Neural cell (in vitro differentiated cells): Measurements from ENCODE around the gene GEMIN4. TPM values are rescaled to one million over a fixed set of nuclear protein-coding genes. Genes with fewer than 3 reads are reported as not detected.
A peak's percentile ranks its signal among the peaks of the same experiment; 100 is the strongest.
"Not testable (repeated sequence)": the region's sequence is repeated elsewhere in the genome, so short reads cannot be mapped to it uniquely, and the experiment has no call there.

Source experiments
- H2AFZ ChIP-seq: fragments of 200-600, 300-800 bp; sonication (generic), shearing (Covaris generic); 2 replicates; pipeline ENCODE4 v1.6.0; 2014; ENCODE audit warnings: low read depth, mild to moderate bottlenecking, antibody characterized with exemption, low read length, moderate library complexity
- H3F3A ChIP-seq: fragments of 200-600 bp; shearing (Covaris generic); 2 replicates; pipeline ENCODE4 v1.6.1; 2016; ENCODE audit warnings: mild to moderate bottlenecking, moderate library complexity, mixed read lengths, antibody characterized with exemption, low read length; ENCODE audit not compliant: insufficient read depth, poor library complexity, severe bottlenecking
- H3K27ac ChIP-seq: fragments of 200-600, 300-800 bp; sonication (generic), shearing (Covaris generic); 2 replicates; pipeline ENCODE4 v1.5.1; 2014; ENCODE audit warnings: mild to moderate bottlenecking, low read length, moderate library complexity
- H3K27me3 ChIP-seq: fragments of 300-800, 200-600 bp; sonication (generic), shearing (Covaris generic); 2 replicates; pipeline ENCODE4 v1.6.0; 2014; ENCODE audit warnings: mild to moderate bottlenecking, low read depth, low read length, moderate library complexity; ENCODE audit not compliant: insufficient read depth
- H3K36me3 ChIP-seq: fragments of 300-800, 200-600 bp; sonication (generic), shearing (Covaris generic); 2 replicates; pipeline ENCODE4 v1.5.1; 2014; ENCODE audit warnings: mild to moderate bottlenecking, antibody characterized with exemption, low read length, moderate library complexity; ENCODE audit not compliant: insufficient read depth
- H3K4me2 ChIP-seq: fragments of 300-800, 200-600 bp; sonication (generic), shearing (Covaris generic); 2 replicates; pipeline ENCODE4 v1.6.0; 2014; ENCODE audit warnings: mild to moderate bottlenecking, low read length
- H3K4me3 ChIP-seq: fragments of 300-800, 200-600 bp; sonication (generic), shearing (Covaris generic); 2 replicates; pipeline ENCODE4 v1.5.1; 2014; ENCODE audit warnings: mild to moderate bottlenecking, low read length, moderate library complexity
- H3K79me2 ChIP-seq: fragments of 200-600 bp; shearing (Covaris generic); replicated peaks from 2 replicates; pipeline ENCODE4 v1.6.0; 2014; ENCODE audit warnings: mild to moderate bottlenecking, low read length, moderate library complexity; ENCODE audit not compliant: insufficient read depth
- H3K9ac ChIP-seq: fragments of 300-800, 200-600 bp; sonication (generic), shearing (Covaris generic); 2 replicates; pipeline ENCODE4 v1.6.1; 2016; ENCODE audit warnings: mild to moderate bottlenecking, low read length, mixed read lengths
- H3K9me2 ChIP-seq: fragments of 200-600 bp; shearing (Covaris generic); 2 replicates; pipeline ENCODE4 v1.6.1; 2016; ENCODE audit warnings: mild to moderate bottlenecking, low read length, mixed read lengths; ENCODE audit not compliant: insufficient read depth
- H3K9me3 ChIP-seq: fragments of 200-600, 300-800 bp; sonication (generic), shearing (Covaris generic); 2 replicates; pipeline ENCODE4 v1.6.1; 2016; ENCODE audit warnings: mild to moderate bottlenecking, mixed run types, low read length, moderate library complexity, mixed read lengths
- H4K20me1 ChIP-seq: fragments of 200-600 bp; shearing (Covaris generic); 2 replicates; pipeline ENCODE4 v1.6.1; 2016; ENCODE audit warnings: mild to moderate bottlenecking, mixed run types; ENCODE audit not compliant: insufficient read depth
- CTCF ChIP-seq: fragments of 450-650 bp; IDR thresholded peaks from 2 replicates; pipeline ENCODE4 v1.5.1; 2014; ENCODE audit warnings: antibody characterized with exemption, mild to moderate bottlenecking, moderate library complexity; ENCODE audit not compliant: poor library complexity, severe bottlenecking
- EP300 ChIP-seq: fragments of 450-650 bp; conservative IDR thresholded peaks from 2 replicates; pipeline ENCODE4 v1.6.1; 2014; ENCODE audit warnings: antibody characterized with exemption, mild to moderate bottlenecking, moderate library complexity; ENCODE audit not compliant: poor library complexity, severe bottlenecking
- MXI1 ChIP-seq: fragments of 450-650 bp; conservative IDR thresholded peaks from 2 replicates; pipeline ENCODE4 v1.6.1; 2014; ENCODE audit warnings: antibody characterized with exemption, mild to moderate bottlenecking; ENCODE audit not compliant: poor library complexity, severe bottlenecking
- POLR2AphosphoS5 ChIP-seq: IDR thresholded peaks from 2 replicates; pipeline ENCODE4 v1.6.1; 2012
- RAD21 ChIP-seq: fragments of 450-650 bp; conservative IDR thresholded peaks from 2 replicates; pipeline ENCODE4 v1.6.1; 2014; ENCODE audit warnings: antibody characterized with exemption, mild to moderate bottlenecking, moderate library complexity
- REST ChIP-seq: IDR thresholded peaks from 2 replicates; pipeline ENCODE4 v1.6.1; 2012; ENCODE audit warnings: borderline replicate concordance
- SMC3 ChIP-seq: fragments of 450-650 bp; conservative IDR thresholded peaks from 2 replicates; pipeline ENCODE4 v1.6.1; 2014; ENCODE audit warnings: antibody characterized with exemption, mild to moderate bottlenecking, moderate library complexity; ENCODE audit not compliant: poor library complexity
- TAF1 ChIP-seq: IDR thresholded peaks from 2 replicates; pipeline ENCODE4 v1.6.1; 2012; ENCODE audit warnings: low read depth
- polyA plus RNA-seq: library from polyadenylated mRNA; depleted of rRNA; stranded (reverse); fragments of >200 nt; gene quantifications from 2 replicates; pipeline ENCODE4 v1.2.3, GENCODE V29; 2014

The GEMIN4 gene
- polyA plus RNA-seq, 1 donor from 2014 or later: 4.5 TPM

GRCh38 chr17:751269-752001 is 629 bp downstream of the GEMIN4 start:
- TF ChIP-seq SMC3: no peak
- TF ChIP-seq POLR2AphosphoS5: no peak
- TF ChIP-seq TAF1: no peak
- no peak for TF ChIP-seq RAD21
- TF ChIP-seq CTCF: no peak
- no peak for TF ChIP-seq EP300
- no peak for TF ChIP-seq MXI1
- TF ChIP-seq REST: no peak
- Histone ChIP-seq H3K4me3 (peak overlapping the region; percentile 88), H3K9me2 (no peaks in the 10 kb centered on the region), H3K36me3 (no peaks in the 10 kb centered on the region), H3K27ac (no peak overlapping the region), H3K4me2 (peak overlapping the region; percentile 88), H3K9ac (peak overlapping the region; percentile 68), H2AFZ (peak overlapping the region; percentile 14), H3K9me3 (no peaks in the 10 kb centered on the region), H3K27me3 (no peaks in the 10 kb centered on the region), H3K79me2 (peaks cover 22% of the 10 kb centered on the region), H3F3A (no peaks in the 10 kb centered on the region), H4K20me1 (no peaks in the 10 kb centered on the region)

GRCh38 chr17:750431-751037 is 1.5 kb downstream of the GEMIN4 start:
- Histone ChIP-seq H3K9me2 (no peaks in the 10 kb centered on the region), H3K4me2 (peak overlapping the region; percentile 88), H3K4me3 (peak overlapping the region; percentile 88), H3K27ac (no peak overlapping the region), H3F3A (no peaks in the 10 kb centered on the region), H3K36me3 (no peaks in the 10 kb centered on the region), H3K79me2 (peaks cover 22% of the 10 kb centered on the region), H2AFZ (no peak overlapping the region), H3K9me3 (no peaks in the 10 kb centered on the region), H3K9ac (no peak overlapping the region), H4K20me1 (no peaks in the 10 kb centered on the region), H3K27me3 (no peaks in the 10 kb centered on the region)
- TF ChIP-seq RAD21 (no peak), REST (no peak)

GRCh38 chr17:749359-749758 is 2.7 kb downstream of the GEMIN4 start:
- not testable (repeated sequence) for H3F3A ChIP-seq, H3K9me3 ChIP-seq, H3K27me3 ChIP-seq

GRCh38 chr17:748604-749003 is 3.5 kb downstream of the GEMIN4 start:
- H3K79me2 ChIP-seq: peaks cover 22% of the 10 kb centered on the region
- H4K20me1 ChIP-seq, H3K4me2 ChIP-seq, H3F3A ChIP-seq, H3K36me3 ChIP-seq, H3K27me3 ChIP-seq, H3K9me3 ChIP-seq, H3K27ac ChIP-seq, H3K4me3 ChIP-seq, H2AFZ ChIP-seq, H3K9ac ChIP-seq, H3K9me2 ChIP-seq: not testable (repeated sequence)

More at GRCh38 chr17:749359-749758, 2.7 kb downstream of the GEMIN4 start:
- H3K4me3 ChIP-seq: peak overlapping the region; percentile 13
- H3K4me2 ChIP-seq, H3K9ac ChIP-seq, H3K9me2 ChIP-seq, H2AFZ ChIP-seq, H4K20me1 ChIP-seq, H3K27ac ChIP-seq, H3K36me3 ChIP-seq: not testable (repeated sequence)
- peaks cover 22% of the 10 kb centered on the region for H3K79me2 ChIP-seq
